ENCODE results near the gene MAL. TPM values are rescaled to one million over a fixed set of nuclear protein-coding genes. Genes with fewer than 3 reads are reported as not detected.

MAL gene
- total RNA-seq, 1 donor from 2014 or later, result not detected

- Mint-ChIP-seq H3K36me3 (ENCODE audit: low read depth, unreplicated experiment) (no peaks in the 10 kb centered on the region), H3K27ac (ENCODE audit: unreplicated experiment) (no peak overlapping the region), H3K4me1 (ENCODE audit: unreplicated experiment) (peaks cover 11% of the 10 kb centered on the region), H3K4me3 (ENCODE audit: unreplicated experiment) (no peak overlapping the region), H3K27me3 (ENCODE audit: unreplicated experiment) (peaks cover 5% of the 10 kb centered on the region), H3K9me3 (ENCODE audit: unreplicated experiment) (no peaks in the 10 kb centered on the region)
- no peak for DNase-seq (ENCODE audit: low spot score)
- no peak for TF ChIP-seq CTCF (IDR thresholded peaks at IDR 0.05; ENCODE audit: unreplicated experiment)
Measured at GRCh38 chr2:94980406-94980805, 45.1 kb upstream of the MAL start.

- H3K27me3 Mint-ChIP-seq (ENCODE audit: unreplicated experiment), result peaks cover 5% of the 10 kb centered on the region
- H3K36me3 Mint-ChIP-seq (ENCODE audit: low read depth, unreplicated experiment), result no peaks in the 10 kb centered on the region
- TF ChIP-seq CTCF (IDR thresholded peaks at IDR 0.05; ENCODE audit: unreplicated experiment), result no peak
- H3K9me3 Mint-ChIP-seq (ENCODE audit: unreplicated experiment), result no peaks in the 10 kb centered on the region
- DNase-seq (ENCODE audit: low spot score), result no peak
- H3K4me3 Mint-ChIP-seq (ENCODE audit: unreplicated experiment), result no peak overlapping the region
- no peak overlapping the region for H3K27ac Mint-ChIP-seq (ENCODE audit: unreplicated experiment)
- H3K4me1 Mint-ChIP-seq (ENCODE audit: unreplicated experiment), result peaks cover 11% of the 10 kb centered on the region
Measured at GRCh38 chr2:94982156-94982555, 43.4 kb upstream of the MAL start.

- Mint-ChIP-seq H3K27me3 (ENCODE audit: unreplicated experiment) (peaks cover 5% of the 10 kb centered on the region), H3K9me3 (ENCODE audit: unreplicated experiment) (no peaks in the 10 kb centered on the region), H3K4me1 (ENCODE audit: unreplicated experiment) (peaks cover 11% of the 10 kb centered on the region), H3K36me3 (ENCODE audit: low read depth, unreplicated experiment) (no peaks in the 10 kb centered on the region), H3K4me3 (ENCODE audit: unreplicated experiment) (no peak overlapping the region), H3K27ac (ENCODE audit: unreplicated experiment) (no peak overlapping the region)
- TF ChIP-seq CTCF (IDR thresholded peaks at IDR 0.05; ENCODE audit: unreplicated experiment), result no peak
- no peak for DNase-seq (ENCODE audit: low spot score)
Measured at GRCh38 chr2:94982675-94983074, 42.8 kb upstream of the MAL start.

- H3K4me3 Mint-ChIP-seq (ENCODE audit: unreplicated experiment), result no peak overlapping the region
- no peaks in the 10 kb centered on the region for H3K9me3 Mint-ChIP-seq (ENCODE audit: unreplicated experiment)
- H3K27ac Mint-ChIP-seq (ENCODE audit: unreplicated experiment), result no peak overlapping the region
- no peak for TF ChIP-seq CTCF (IDR thresholded peaks at IDR 0.05; ENCODE audit: unreplicated experiment)
- H3K27me3 Mint-ChIP-seq (ENCODE audit: unreplicated experiment), result no peaks in the 10 kb centered on the region
- H3K36me3 Mint-ChIP-seq (ENCODE audit: low read depth, unreplicated experiment), result no peaks in the 10 kb centered on the region
- peaks cover 11% of the 10 kb centered on the region for H3K4me1 Mint-ChIP-seq (ENCODE audit: unreplicated experiment)
- no peak for DNase-seq (ENCODE audit: low spot score)
Measured at GRCh38 chr2:94984964-94985575, 40.4 kb upstream of the MAL start.

GRCh38 chr2:94985636-94986035, 39.9 kb upstream of the MAL start:
- no peaks in the 10 kb centered on the region for H3K36me3 Mint-ChIP-seq (ENCODE audit: low read depth, unreplicated experiment)
- H3K27ac Mint-ChIP-seq (ENCODE audit: unreplicated experiment), result no peak overlapping the region
- no peak overlapping the region for H3K4me3 Mint-ChIP-seq (ENCODE audit: unreplicated experiment)
- no peaks in the 10 kb centered on the region for H3K9me3 Mint-ChIP-seq (ENCODE audit: unreplicated experiment)
- TF ChIP-seq CTCF (IDR thresholded peaks at IDR 0.05; ENCODE audit: unreplicated experiment), result no peak
- no peaks in the 10 kb centered on the region for H3K27me3 Mint-ChIP-seq (ENCODE audit: unreplicated experiment)
- H3K4me1 Mint-ChIP-seq (ENCODE audit: unreplicated experiment), result peaks cover 11% of the 10 kb centered on the region
- no peak for DNase-seq (ENCODE audit: low spot score)

All from endothelial cell (in vitro differentiated cells).